Measurements from ENCODE around the gene NCOA7. TPM values are rescaled to one million over a fixed set of nuclear protein-coding genes. Genes with fewer than 3 reads are reported as not detected.

Gene NCOA7
- total RNA-seq, 1 donor: 34.0 TPM

GRCh38 chr6:125854355-125854754 is 63.6 kb downstream of the NCOA7 start:
- Histone ChIP-seq H3K9me3 (ENCODE audit: low read depth, low read length) (no peaks in the 10 kb centered on the region), H3K27ac (ENCODE audit: low read depth, low read length) (no peak overlapping the region), H2AFZ (ENCODE audit: low read length) (no peak overlapping the region), H3K36me3 (ENCODE audit: insufficient read depth, low read length) (no peaks in the 10 kb centered on the region), H3K4me1 (ENCODE audit: insufficient read depth, low read length) (no peaks in the 10 kb centered on the region), H3K4me2 (ENCODE audit: insufficient read depth, low read length) (no peak overlapping the region), H4K20me1 (ENCODE audit: insufficient read depth, low read length) (no peaks in the 10 kb centered on the region), H3K27me3 (ENCODE audit: insufficient read depth, low read length) (no peaks in the 10 kb centered on the region), H3K4me3 (ENCODE audit: insufficient read depth, low read length) (no peak overlapping the region), H3K79me2 (ENCODE audit: insufficient read depth, low read length) (peaks cover 21% of the 10 kb centered on the region)
- TF ChIP-seq CTCF (IDR thresholded peaks at IDR 0.05; ENCODE audit: extremely low read depth, low read depth, low read length): no peak
- DNase-seq (ENCODE audit: insufficient read length, low spot score, missing footprints): no peak

GRCh38 chr6:125855783-125856182 is 65.0 kb downstream of the NCOA7 start:
- no peak for DNase-seq (ENCODE audit: insufficient read length, low spot score, missing footprints)
- H3K4me3 ChIP-seq (ENCODE audit: insufficient read depth, low read length): no peak overlapping the region
- no peaks in the 10 kb centered on the region for H3K4me1 ChIP-seq (ENCODE audit: insufficient read depth, low read length)
- no peak for TF ChIP-seq CTCF (IDR thresholded peaks at IDR 0.05; ENCODE audit: extremely low read depth, low read depth, low read length)
- no peak overlapping the region for H2AFZ ChIP-seq (ENCODE audit: low read length)
- H3K79me2 ChIP-seq (ENCODE audit: insufficient read depth, low read length): peaks cover 19% of the 10 kb centered on the region
- no peak overlapping the region for H3K27ac ChIP-seq (ENCODE audit: low read depth, low read length)
- no peak overlapping the region for H3K4me2 ChIP-seq (ENCODE audit: insufficient read depth, low read length)
- no peaks in the 10 kb centered on the region for H4K20me1 ChIP-seq (ENCODE audit: insufficient read depth, low read length)
- H3K27me3 ChIP-seq (ENCODE audit: insufficient read depth, low read length): no peaks in the 10 kb centered on the region
- H3K36me3 ChIP-seq (ENCODE audit: insufficient read depth, low read length): no peaks in the 10 kb centered on the region
- no peaks in the 10 kb centered on the region for H3K9me3 ChIP-seq (ENCODE audit: low read depth, low read length)

- DNase-seq (ENCODE audit: insufficient read length, low spot score, missing footprints): peak; percentile 5
- H2AFZ ChIP-seq (ENCODE audit: low read length): no peak overlapping the region
- peaks cover 8% of the 10 kb centered on the region for H3K79me2 ChIP-seq (ENCODE audit: insufficient read depth, low read length)
- H3K27me3 ChIP-seq (ENCODE audit: insufficient read depth, low read length): no peaks in the 10 kb centered on the region
- no peaks in the 10 kb centered on the region for H3K36me3 ChIP-seq (ENCODE audit: insufficient read depth, low read length)
- H3K4me2 ChIP-seq (ENCODE audit: insufficient read depth, low read length): no peak overlapping the region
- H3K9me3 ChIP-seq (ENCODE audit: low read depth, low read length): no peaks in the 10 kb centered on the region
- H3K4me3 ChIP-seq (ENCODE audit: insufficient read depth, low read length): no peak overlapping the region
- no peak for TF ChIP-seq CTCF (IDR thresholded peaks at IDR 0.05; ENCODE audit: extremely low read depth, low read depth, low read length)
- H3K4me1 ChIP-seq (ENCODE audit: insufficient read depth, low read length): no peaks in the 10 kb centered on the region
- no peak overlapping the region for H3K27ac ChIP-seq (ENCODE audit: low read depth, low read length)
- H4K20me1 ChIP-seq (ENCODE audit: insufficient read depth, low read length): no peaks in the 10 kb centered on the region
These were observed 67.1 kb downstream of the NCOA7 start for GRCh38 chr6:125857846-125858245.

- H3K4me1 ChIP-seq (ENCODE audit: insufficient read depth, low read length): no peaks in the 10 kb centered on the region
- H3K79me2 ChIP-seq (ENCODE audit: insufficient read depth, low read length): peaks cover 6% of the 10 kb centered on the region
- no peaks in the 10 kb centered on the region for H3K9me3 ChIP-seq (ENCODE audit: low read depth, low read length)
These were observed 67.9 kb downstream of the NCOA7 start for GRCh38 chr6:125858427-125859320.

More at GRCh38 chr6:125858427-125859320, 67.9 kb downstream of the NCOA7 start:
- H3K4me3 ChIP-seq (ENCODE audit: insufficient read depth, low read length): no peak overlapping the region
- no peaks in the 10 kb centered on the region for H4K20me1 ChIP-seq (ENCODE audit: insufficient read depth, low read length)
- no peaks in the 10 kb centered on the region for H3K27me3 ChIP-seq (ENCODE audit: insufficient read depth, low read length)
- no peaks in the 10 kb centered on the region for H3K36me3 ChIP-seq (ENCODE audit: insufficient read depth, low read length)
- no peak overlapping the region for H2AFZ ChIP-seq (ENCODE audit: low read length)
- peak; percentile 92 for TF ChIP-seq CTCF (IDR thresholded peaks at IDR 0.05; ENCODE audit: extremely low read depth, low read depth, low read length)
- no peak overlapping the region for H3K4me2 ChIP-seq (ENCODE audit: insufficient read depth, low read length)
- DNase-seq (ENCODE audit: insufficient read length, low spot score, missing footprints): peak; percentile 81
- no peak overlapping the region for H3K27ac ChIP-seq (ENCODE audit: low read depth, low read length)
